Activated naive CD8-positive, alpha-beta T cell treated with anti-CD3 and anti-CD28 coated beads, Interleukin-2, amount 10 ng/mL, durations not matched to agents 7 days and 5 days (primary cell): ENCODE data around the gene ZNF559. TPM values are rescaled to one million over a fixed set of nuclear protein-coding genes. Genes with fewer than 3 reads are reported as not detected.

Source experiments
- ATAC-seq: fragments of 150-1000 bp; cut with Tn5 transposase; one replicate; pipeline ENCODE4 v1.10.0; 2021; ENCODE audit warnings: low read depth, moderate library complexity
- POLR2A ChIA-PET: fragments of 350-600 bp; sonication (Branson Sonifier 250); formaldehyde crosslinking; loops from one replicate; lab custom pipeline; 2021; ENCODE audit warnings: antibody characterized with exemption; lab: Charles Lee
- DNase-seq: peaks from one replicate; pipeline ENCODE4 v3.0.0; 2021
- H3K27ac Mint-ChIP-seq: one replicate; pipeline ENCODE4 v1.8.0; 2022; ENCODE audit warnings: mild to moderate bottlenecking, mixed read lengths
- H3K27me3 Mint-ChIP-seq: one replicate; pipeline ENCODE4 v1.8.0; 2022; ENCODE audit warnings: mild to moderate bottlenecking, moderate library complexity, mixed read lengths
- H3K36me3 Mint-ChIP-seq: one replicate; pipeline ENCODE4 v1.8.0; 2021; ENCODE audit warnings: mild to moderate bottlenecking, mixed read lengths
- H3K4me1 Mint-ChIP-seq: one replicate; pipeline ENCODE4 v1.8.0; 2021; ENCODE audit warnings: mixed read lengths
- H3K4me3 Mint-ChIP-seq: one replicate; pipeline ENCODE4 v1.8.0; 2022; ENCODE audit warnings: mild to moderate bottlenecking, moderate library complexity, mixed read lengths
- H3K9me3 Mint-ChIP-seq: one replicate; pipeline ENCODE4 v1.8.0; 2021; ENCODE audit warnings: mixed read lengths
- total RNA-seq, 2 experiments: library from RNA; stranded (reverse); gene quantifications; one replicate each; pipeline ENCODE4 v1.2.3, GENCODE V29; 2021

Gene ZNF559
- total RNA-seq, 2 experiments from 2014 or later: 29.1 to 29.6 TPM

DNA sequence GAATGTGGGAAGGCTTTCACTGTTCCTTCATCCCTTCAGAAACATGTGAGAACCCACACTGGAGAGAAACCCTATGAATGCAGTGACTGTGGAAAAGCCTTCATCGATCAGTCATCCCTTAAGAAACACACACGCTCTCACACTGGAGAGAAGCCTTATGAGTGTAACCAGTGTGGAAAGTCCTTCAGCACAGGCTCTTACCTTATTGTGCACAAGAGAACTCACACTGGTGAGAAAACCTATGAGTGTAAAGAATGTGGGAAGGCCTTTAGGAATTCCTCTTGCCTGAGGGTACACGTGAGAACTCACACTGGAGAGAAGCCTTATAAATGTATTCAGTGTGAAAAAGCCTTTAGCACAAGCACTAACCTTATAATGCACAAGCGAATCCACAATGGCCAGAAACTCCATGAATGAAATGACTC is 57.4 kb downstream of the ZNF559 start:
- ATAC-seq (no peak), DNase-seq (no peak)
- POLR2A ChIA-PET: no interaction called here
- Mint-ChIP-seq H3K9me3 (peaks cover 44% of the 10 kb centered on the region), H3K27ac (no peak overlapping the region), H3K4me1 (no peaks in the 10 kb centered on the region), H3K4me3 (no peak overlapping the region), H3K36me3 (peaks cover 75% of the 10 kb centered on the region), H3K27me3 (no peaks in the 10 kb centered on the region)

Other genes with a start within 250 kb of the ZNF559 start
- gene OR1M1, start 237.1 kb upstream of the ZNF559 start, total RNA-seq: not detected
- not detected for gene OR7G2, start 216.7 kb upstream of the ZNF559 start, total RNA-seq
- not detected for gene OR7G1, start 208.4 kb upstream of the ZNF559 start, total RNA-seq
- gene OR7G3, start 197.2 kb upstream of the ZNF559 start, total RNA-seq: not detected
- gene ZNF317, start 183.8 kb upstream of the ZNF559 start, total RNA-seq: 10 to 100 TPM; 49.7 to 50.0 TPM
- not detected for gene OR7D2, start 145.2 kb upstream of the ZNF559 start, total RNA-seq
- gene OR7D4, start 104.6 kb upstream of the ZNF559 start, total RNA-seq: not detected
- gene OR7E24, start 73.2 kb upstream of the ZNF559 start, total RNA-seq: not detected
- 10 to 100 TPM; 13.1 to 14.2 TPM for gene ZNF699, start 14.3 kb upstream of the ZNF559 start, total RNA-seq
- gene ZNF177, start 38.8 kb downstream of the ZNF559 start, total RNA-seq: 1 to 10 TPM; 1.5 to 2.4 TPM
- gene ZNF266, start 111.4 kb downstream of the ZNF559 start, total RNA-seq: 10 to 100 TPM; 68.9 to 72.3 TPM
- gene ZNF560, start 174.4 kb downstream of the ZNF559 start, total RNA-seq: under 1 TPM; 0.33 to 0.34 TPM
- 10 to 100 TPM; 19.1 to 19.8 TPM for gene ZNF426, start 214.5 kb downstream of the ZNF559 start, total RNA-seq